Measurements from ENCODE around the gene CXADR. TPM values are rescaled to one million over a fixed set of nuclear protein-coding genes. Genes with fewer than 3 reads are reported as not detected.

The CXADR gene
- total RNA-seq, 1 experiment from 2014 or later, result 21.7 TPM

- Histone ChIP-seq H3K9me2 (ENCODE audit: insufficient read depth) (no peaks in the 10 kb centered on the region), H3K36me3 (ENCODE audit: low read depth) (no peaks in the 10 kb centered on the region), H3K27me3 (ENCODE audit: insufficient read depth, low read depth) (no peaks in the 10 kb centered on the region), H4K20me1 (ENCODE audit: insufficient read depth) (no peaks in the 10 kb centered on the region), H3K27ac (no peak overlapping the region), H3K79me2 (ENCODE audit: low read depth) (no peaks in the 10 kb centered on the region), H3K4me2 (no peak overlapping the region), H3K4me3 (no peak overlapping the region), H3K4me1 (replicated peaks; ENCODE audit: insufficient read depth) (no peaks in the 10 kb centered on the region), H3K9me3 (ENCODE audit: insufficient read depth, low read depth) (no peaks in the 10 kb centered on the region), H2AFZ (no peak overlapping the region), H3F3A (ENCODE audit: insufficient read depth, low read depth) (no peaks in the 10 kb centered on the region)
- POLR2A ChIA-PET (ENCODE audit: unreplicated experiment), result interaction anchor here (0.7 kb wide), 1 partner anchor 207 kb away, joined by 4 read pairs; no protein-coding TSS in a partner anchor
- intact Hi-C loops (cut with micrococcal nuclease; ENCODE audit: unreplicated experiment), result no loop called here
- BruUV-seq (replicated peaks), result no TSS peak
- CTCF ChIA-PET, result no interaction called here
- DNase-seq, result no peak
- TF ChIP-seq EZH2 (IDR thresholded peaks at IDR 0.05; ENCODE audit: low read depth) (no peak), CTCF (conservative IDR thresholded peaks at IDR 0.05) (no peak)
Measured at GRCh38 chr21:17622018-17622417, 109.2 kb downstream of the CXADR start.

- intact Hi-C loops (cut with micrococcal nuclease; ENCODE audit: unreplicated experiment), result no loop called here
- TF ChIP-seq CTCF (conservative IDR thresholded peaks at IDR 0.05), result no peak
- TF ChIP-seq EZH2 (IDR thresholded peaks at IDR 0.05; ENCODE audit: low read depth), result no peak
- Histone ChIP-seq H3K4me1 (replicated peaks; ENCODE audit: insufficient read depth) (no peaks in the 10 kb centered on the region), H3K27ac (no peak overlapping the region), H3K9me2 (ENCODE audit: insufficient read depth) (no peaks in the 10 kb centered on the region), H3F3A (ENCODE audit: insufficient read depth, low read depth) (no peaks in the 10 kb centered on the region), H3K79me2 (ENCODE audit: low read depth) (no peaks in the 10 kb centered on the region), H3K9me3 (ENCODE audit: insufficient read depth, low read depth) (no peaks in the 10 kb centered on the region), H3K4me3 (no peak overlapping the region), H3K36me3 (ENCODE audit: low read depth) (no peaks in the 10 kb centered on the region), H3K4me2 (no peak overlapping the region), H4K20me1 (ENCODE audit: insufficient read depth) (no peaks in the 10 kb centered on the region), H2AFZ (no peak overlapping the region), H3K27me3 (ENCODE audit: insufficient read depth, low read depth) (no peaks in the 10 kb centered on the region)
- ChIA-PET CTCF (no interaction called here), POLR2A (ENCODE audit: unreplicated experiment) (no interaction called here)
- no TSS peak for BruUV-seq (replicated peaks)
- DNase-seq, result no peak
Measured at GRCh38 chr21:17631195-17631594, 118.4 kb downstream of the CXADR start.

GRCh38 chr21:17636711-17637110, 123.9 kb downstream of the CXADR start:
- Histone ChIP-seq H3K4me1 (replicated peaks; ENCODE audit: insufficient read depth) (no peaks in the 10 kb centered on the region), H3K27me3 (ENCODE audit: insufficient read depth, low read depth) (no peaks in the 10 kb centered on the region), H3F3A (ENCODE audit: insufficient read depth, low read depth) (no peaks in the 10 kb centered on the region), H3K79me2 (ENCODE audit: low read depth) (no peaks in the 10 kb centered on the region), H2AFZ (no peak overlapping the region), H3K4me3 (no peak overlapping the region), H3K4me2 (no peak overlapping the region), H4K20me1 (ENCODE audit: insufficient read depth) (no peaks in the 10 kb centered on the region), H3K36me3 (ENCODE audit: low read depth) (no peaks in the 10 kb centered on the region), H3K27ac (no peak overlapping the region), H3K9me2 (ENCODE audit: insufficient read depth) (no peaks in the 10 kb centered on the region), H3K9me3 (ENCODE audit: insufficient read depth, low read depth) (no peaks in the 10 kb centered on the region)
- TF ChIP-seq EZH2 (IDR thresholded peaks at IDR 0.05; ENCODE audit: low read depth), result no peak
- no peak for TF ChIP-seq CTCF (conservative IDR thresholded peaks at IDR 0.05)
- ChIA-PET CTCF (no interaction called here), POLR2A (ENCODE audit: unreplicated experiment) (no interaction called here)
- no peak for DNase-seq
- BruUV-seq (replicated peaks), result no TSS peak
- intact Hi-C loops (cut with micrococcal nuclease; ENCODE audit: unreplicated experiment), result no loop called here

All from PC-9 (cell line).